ENCODE data around the gene CPNE9.

Gene CPNE9

GRCh38 chr3:9687514-9687913, 16.1 kb upstream of the CPNE9 start:
- no peak for DNase-seq

- no peak for DNase-seq
These were observed 14.7 kb upstream of the CPNE9 start for GRCh38 chr3:9688961-9689360.

DNA sequence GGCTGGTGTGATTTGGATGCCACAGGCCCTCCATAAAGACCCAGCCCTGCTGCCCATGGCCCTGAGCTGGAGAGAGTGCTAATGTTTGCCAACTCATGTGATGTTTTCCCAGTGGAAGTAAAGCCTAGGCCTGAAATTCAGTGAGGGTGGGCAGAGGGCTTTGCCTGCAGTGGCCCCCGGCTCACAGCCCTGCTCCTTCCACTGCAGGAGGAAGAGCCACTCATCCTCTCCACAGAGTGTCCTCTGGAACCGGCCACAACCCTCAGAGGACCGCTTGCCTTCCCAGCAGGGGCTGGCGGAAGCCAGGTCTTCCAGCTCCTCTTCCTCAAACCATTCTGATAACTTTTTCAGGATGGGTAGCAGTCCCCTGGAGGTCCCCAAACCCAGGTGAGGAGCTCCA, 13.9 kb upstream of the CPNE9 start:
- no peak for DNase-seq

GRCh38 chr3:9690451-9691450, 12.9 kb upstream of the CPNE9 start:
- no peak for DNase-seq

GRCh38 chr3:9691636-9692035, 12.0 kb upstream of the CPNE9 start:
- DNase-seq: no peak

- DNase-seq: no peak
These were observed 11.2 kb upstream of the CPNE9 start for GRCh38 chr3:9692416-9692815.

GRCh38 chr3:9695345-9695744, 8.3 kb upstream of the CPNE9 start:
- no peak for DNase-seq

DNA sequence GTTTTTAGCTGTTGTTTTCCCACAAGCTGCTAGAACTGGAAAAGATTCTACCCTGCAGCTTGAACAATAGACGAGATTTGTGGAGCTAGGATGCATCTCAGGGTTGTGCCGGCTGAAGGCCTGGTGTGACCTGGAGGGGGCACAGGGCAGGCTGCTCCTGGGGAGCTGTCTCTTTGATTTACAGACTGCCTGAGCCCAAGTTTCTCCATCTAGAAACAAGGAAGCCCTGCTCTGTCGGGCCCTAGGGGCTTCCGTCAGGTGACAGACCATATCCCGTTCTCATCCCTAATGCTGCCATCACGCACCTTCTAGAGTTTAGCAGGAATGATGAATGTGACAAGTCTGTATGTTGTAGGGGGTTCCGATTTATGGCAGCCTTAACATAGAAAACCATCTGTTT, 7.9 kb upstream of the CPNE9 start:
- no peak for DNase-seq

- DNase-seq: no peak
These were observed 7.0 kb upstream of the CPNE9 start for GRCh38 chr3:9696480-9697220.

GRCh38 chr3:9697892-9698291, 5.7 kb upstream of the CPNE9 start:
- no peak for DNase-seq

DNA sequence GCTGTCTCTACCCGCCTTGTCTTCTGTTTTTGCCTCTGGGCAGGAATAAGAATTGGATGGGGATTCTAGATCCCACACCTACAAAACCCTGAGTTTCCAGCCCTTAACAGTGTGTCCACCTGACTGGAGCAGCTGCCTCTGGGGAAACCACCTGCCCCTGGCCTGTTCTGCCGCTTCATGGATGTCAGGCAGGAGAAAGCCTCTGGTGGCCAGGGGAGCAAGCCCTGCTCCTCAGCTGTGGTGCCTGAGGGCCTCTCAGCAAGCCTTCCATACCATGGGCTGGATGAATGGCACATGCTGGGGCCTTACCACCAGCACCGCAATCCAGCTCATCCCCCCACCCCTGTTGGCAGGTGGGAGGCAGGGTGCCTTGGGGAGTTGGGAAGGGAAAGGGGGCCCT, 5.3 kb upstream of the CPNE9 start:
- DNase-seq: no peak

- DNase-seq: no peak
These were observed 3.1 kb upstream of the CPNE9 start for GRCh38 chr3:9700536-9700935.

GRCh38 chr3:9701006-9701405, 2.6 kb upstream of the CPNE9 start:
- DNase-seq: no peak

GRCh38 chr3:9701711-9702110, 1.9 kb upstream of the CPNE9 start:
- DNase-seq: no peak

GRCh38 chr3:9703240-9703639, 393 bp upstream of the CPNE9 start:
- no peak for DNase-seq

- peak; percentile 23 for DNase-seq
These were observed 1.0 kb downstream of the CPNE9 start for GRCh38 chr3:9704347-9705322.

DNA sequence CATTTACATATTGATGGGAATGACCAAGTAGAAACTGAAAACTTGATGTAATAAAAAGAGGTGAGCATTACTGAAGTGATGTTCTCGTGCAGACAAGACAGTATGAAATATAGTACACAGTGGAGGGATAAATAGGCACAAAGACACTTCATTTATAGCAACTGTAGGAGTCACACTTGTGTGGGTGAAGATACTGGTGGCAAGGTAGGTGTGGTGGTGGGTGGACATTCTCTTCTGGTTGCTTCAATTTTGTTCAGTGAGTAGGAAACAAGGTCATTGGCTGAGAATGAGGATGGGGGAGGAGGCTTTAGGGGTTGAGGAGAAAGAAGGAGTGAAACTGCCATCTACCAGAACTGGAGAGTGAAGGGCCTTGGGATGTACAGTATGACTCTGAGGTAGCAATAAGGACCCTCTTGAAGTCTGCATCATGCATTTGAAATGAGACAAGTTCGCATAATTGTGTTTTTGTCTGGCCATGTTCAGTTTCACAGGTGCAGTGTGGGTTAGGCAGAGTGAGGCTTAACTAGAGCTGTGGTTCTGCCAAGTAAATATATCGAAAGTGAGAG, 6.6 kb downstream of the CPNE9 start:
- DNase-seq: no peak

DNA sequence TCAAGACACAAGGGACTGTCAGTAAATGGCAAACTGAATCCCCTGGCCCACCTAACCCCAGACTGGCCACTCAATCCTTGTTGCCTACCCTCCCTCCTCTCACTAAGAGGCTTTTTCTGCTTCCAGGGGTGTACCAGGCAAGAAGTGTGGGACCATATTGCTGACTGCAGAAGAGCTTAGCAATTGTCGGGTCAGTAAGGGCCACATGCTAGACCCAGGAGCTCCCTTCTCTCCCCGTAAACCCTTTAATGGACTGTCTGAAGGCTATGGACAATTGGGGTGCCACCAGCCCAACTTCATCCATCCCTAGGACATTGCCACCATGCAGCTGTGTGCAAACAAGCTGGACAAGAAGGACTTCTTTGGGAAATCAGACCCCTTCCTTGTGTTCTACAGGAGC, 8.8 kb downstream of the CPNE9 start:
- DNase-seq: no peak

GRCh38 chr3:9713142-9713541, 9.5 kb downstream of the CPNE9 start:
- no peak for DNase-seq

DNA sequence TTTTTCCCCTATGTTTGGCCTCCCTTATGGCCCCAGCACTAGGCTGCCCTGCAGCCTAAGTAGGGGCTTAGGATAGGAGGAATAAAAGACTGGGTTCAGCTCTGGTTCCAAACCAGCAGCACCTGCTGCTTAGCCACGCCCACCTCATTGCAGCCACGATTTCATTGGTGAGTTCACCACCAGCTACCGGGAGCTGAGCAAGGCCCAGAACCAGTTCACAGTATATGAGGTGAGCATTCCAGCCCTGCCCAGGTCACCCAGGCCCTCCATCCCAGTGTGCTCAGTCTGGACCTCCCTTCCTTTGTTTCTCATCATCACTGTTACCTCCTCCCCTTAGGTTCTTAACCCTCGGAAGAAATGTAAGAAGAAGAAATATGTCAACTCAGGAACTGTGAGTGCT, 11.5 kb downstream of the CPNE9 start:
- DNase-seq: no peak

DNA sequence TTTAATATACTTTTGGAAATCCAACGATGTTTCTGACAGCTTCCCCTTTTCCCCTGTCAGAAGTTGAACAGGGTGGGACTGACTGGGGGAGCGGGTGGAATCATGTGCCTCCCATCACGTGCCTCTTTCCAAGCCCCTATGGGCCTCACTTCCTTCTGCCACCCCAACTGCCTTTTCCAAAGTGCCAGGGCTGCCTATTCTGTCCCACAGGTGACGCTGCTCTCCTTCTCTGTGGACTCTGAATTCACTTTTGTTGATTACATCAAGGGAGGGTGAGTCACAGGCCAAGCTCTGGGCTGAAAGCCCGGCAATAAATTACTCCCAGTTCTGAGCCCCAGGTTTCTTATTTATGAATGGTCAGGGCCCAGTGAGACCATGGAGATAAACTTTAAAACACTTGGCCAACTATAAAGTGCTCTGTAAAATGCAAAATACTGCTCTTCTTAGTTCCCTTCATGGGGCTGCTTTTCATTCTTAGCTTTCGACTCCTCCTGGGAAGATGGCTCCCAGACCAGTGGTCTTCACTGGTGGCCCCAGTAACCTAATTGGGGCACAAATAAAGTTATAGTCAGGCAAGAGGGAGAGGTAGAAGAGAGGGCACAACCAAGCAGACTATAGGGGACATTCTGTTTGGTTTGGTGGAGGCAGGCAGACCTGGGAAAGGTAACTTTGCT, 12.3 kb downstream of the CPNE9 start:
- peak; percentile 85 for DNase-seq

Data from fibroblast of skin of right biceps (primary cell).